Astrocyte of the cerebellum (primary cell): ENCODE results near the gene ZRANB1.

ENCODE experiments used
- DNase-seq: peaks from one replicate; pipeline ENCODE4 v3.0.0-alpha.2; 2011; ENCODE audit warnings: low read depth
- H3K4me3 ChIP-seq: 2 replicates; pipeline ENCODE4 v1.5.1; 2011; ENCODE audit warnings: mild to moderate bottlenecking, low read depth, low read length, moderate library complexity
- in situ Hi-C: cut with HindIII; loops from 2 replicates; pipeline ENCODE4 v1.10.0; 2017; ENCODE audit warnings: low sequenced_read_pairs
- TF ChIP-seq, protein P1 (sequence below): IDR thresholded peaks from 2 replicates; pipeline ENCODE4 v1.5.1; 2012; ENCODE audit warnings: low read length, low read depth, moderate library complexity, mild to moderate bottlenecking; ENCODE audit errors: missing control alignments

Gene ZRANB1

DNA sequence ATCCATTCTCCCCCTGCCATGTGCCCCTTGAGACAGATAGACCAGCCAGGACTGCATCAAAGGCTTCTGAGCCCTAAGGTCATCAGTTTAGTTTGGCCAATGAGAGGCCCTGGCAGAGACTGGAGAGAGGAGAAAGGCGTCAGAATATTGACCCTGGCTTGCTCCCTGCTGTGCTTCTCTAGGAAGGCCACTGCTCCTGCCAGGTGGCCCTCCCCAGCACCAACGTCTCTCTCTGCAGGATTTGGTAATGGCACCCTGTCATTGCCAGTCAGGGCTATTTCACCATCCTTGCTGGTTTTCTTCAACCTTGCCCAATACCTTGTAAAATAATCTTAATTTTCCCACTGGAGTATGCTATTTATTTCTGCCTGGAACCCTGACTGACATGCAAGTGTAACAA lies 38.8 kb upstream of the ZRANB1 start:
- TF ChIP-seq, protein P1, sequence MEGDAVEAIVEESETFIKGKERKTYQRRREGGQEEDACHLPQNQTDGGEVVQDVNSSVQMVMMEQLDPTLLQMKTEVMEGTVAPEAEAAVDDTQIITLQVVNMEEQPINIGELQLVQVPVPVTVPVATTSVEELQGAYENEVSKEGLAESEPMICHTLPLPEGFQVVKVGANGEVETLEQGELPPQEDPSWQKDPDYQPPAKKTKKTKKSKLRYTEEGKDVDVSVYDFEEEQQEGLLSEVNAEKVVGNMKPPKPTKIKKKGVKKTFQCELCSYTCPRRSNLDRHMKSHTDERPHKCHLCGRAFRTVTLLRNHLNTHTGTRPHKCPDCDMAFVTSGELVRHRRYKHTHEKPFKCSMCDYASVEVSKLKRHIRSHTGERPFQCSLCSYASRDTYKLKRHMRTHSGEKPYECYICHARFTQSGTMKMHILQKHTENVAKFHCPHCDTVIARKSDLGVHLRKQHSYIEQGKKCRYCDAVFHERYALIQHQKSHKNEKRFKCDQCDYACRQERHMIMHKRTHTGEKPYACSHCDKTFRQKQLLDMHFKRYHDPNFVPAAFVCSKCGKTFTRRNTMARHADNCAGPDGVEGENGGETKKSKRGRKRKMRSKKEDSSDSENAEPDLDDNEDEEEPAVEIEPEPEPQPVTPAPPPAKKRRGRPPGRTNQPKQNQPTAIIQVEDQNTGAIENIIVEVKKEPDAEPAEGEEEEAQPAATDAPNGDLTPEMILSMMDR = no peak
- in situ Hi-C loops = no loop called here
- H3K4me3 ChIP-seq = no peak overlapping the region
- no peak for DNase-seq

DNA sequence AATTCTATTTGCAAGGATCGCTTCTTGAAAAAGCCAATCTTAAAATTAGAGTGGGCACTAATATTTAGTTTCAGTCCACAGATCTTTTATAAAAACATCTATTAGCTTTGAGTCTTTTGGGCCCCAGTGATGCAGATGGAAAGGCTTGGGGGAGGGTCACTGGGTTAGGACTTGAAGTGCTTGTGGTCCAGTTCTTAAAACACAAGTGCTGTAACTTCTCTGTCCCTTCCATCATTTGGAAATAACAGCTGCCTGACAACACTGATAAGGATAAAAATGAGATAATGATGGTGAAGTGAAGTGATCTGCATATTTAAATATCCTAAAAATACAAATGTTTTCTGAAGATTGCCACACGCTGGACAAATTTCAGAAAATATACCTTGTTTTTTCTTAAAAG lies 37.1 kb upstream of the ZRANB1 start:
- in situ Hi-C loops = no loop called here
- H3K4me3 ChIP-seq = no peak overlapping the region
- TF ChIP-seq, protein P1 = no peak
- DNase-seq = no peak

DNA sequence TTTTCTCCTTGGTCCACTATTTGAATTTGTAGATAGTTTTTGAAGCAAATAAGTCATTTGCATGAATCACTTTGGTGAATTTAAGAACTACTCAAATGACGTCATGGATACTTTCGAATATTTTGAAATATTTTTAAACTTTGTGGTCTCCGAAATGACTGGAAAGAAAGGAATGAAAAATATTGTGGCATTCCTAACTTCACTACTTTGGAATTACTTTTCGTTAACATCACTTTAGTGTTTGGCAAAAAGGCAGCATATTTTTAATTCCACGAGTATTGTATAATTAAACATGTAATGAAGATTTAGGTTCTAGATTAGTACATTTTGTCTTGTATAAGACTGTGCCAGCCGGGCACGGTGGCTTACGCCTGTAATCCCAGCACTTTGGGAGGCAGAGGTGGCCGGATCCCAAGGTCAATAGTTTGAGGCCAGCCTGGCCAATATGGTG lies 35.3 kb upstream of the ZRANB1 start:
- no peak overlapping the region for H3K4me3 ChIP-seq
- TF ChIP-seq, protein P1 = no peak
- peak; percentile 79 for DNase-seq
- in situ Hi-C loops = no loop called here

DNA sequence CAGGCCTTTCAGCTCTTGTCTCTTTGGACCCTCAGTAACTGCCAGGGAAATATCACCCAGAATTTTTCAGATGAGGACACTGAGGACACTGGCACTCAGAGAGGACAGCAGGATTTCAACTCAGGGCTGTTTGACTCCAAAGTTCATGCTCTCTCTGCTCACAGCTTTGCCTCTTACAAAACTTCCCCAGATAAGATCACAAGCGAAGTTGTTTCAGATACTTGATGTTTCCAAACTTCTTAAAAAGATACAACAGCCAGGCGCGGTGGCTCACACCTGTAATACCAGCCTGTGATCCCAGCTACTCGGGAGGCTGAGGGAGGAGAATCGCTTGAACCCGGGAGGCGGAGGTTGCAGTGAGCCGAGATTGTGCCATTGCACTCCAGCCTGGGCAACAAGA lies 32.4 kb upstream of the ZRANB1 start:
- TF ChIP-seq, protein P1 = no peak
- in situ Hi-C loops = no loop called here
- H3K4me3 ChIP-seq = no peak overlapping the region
- no peak for DNase-seq

DNA sequence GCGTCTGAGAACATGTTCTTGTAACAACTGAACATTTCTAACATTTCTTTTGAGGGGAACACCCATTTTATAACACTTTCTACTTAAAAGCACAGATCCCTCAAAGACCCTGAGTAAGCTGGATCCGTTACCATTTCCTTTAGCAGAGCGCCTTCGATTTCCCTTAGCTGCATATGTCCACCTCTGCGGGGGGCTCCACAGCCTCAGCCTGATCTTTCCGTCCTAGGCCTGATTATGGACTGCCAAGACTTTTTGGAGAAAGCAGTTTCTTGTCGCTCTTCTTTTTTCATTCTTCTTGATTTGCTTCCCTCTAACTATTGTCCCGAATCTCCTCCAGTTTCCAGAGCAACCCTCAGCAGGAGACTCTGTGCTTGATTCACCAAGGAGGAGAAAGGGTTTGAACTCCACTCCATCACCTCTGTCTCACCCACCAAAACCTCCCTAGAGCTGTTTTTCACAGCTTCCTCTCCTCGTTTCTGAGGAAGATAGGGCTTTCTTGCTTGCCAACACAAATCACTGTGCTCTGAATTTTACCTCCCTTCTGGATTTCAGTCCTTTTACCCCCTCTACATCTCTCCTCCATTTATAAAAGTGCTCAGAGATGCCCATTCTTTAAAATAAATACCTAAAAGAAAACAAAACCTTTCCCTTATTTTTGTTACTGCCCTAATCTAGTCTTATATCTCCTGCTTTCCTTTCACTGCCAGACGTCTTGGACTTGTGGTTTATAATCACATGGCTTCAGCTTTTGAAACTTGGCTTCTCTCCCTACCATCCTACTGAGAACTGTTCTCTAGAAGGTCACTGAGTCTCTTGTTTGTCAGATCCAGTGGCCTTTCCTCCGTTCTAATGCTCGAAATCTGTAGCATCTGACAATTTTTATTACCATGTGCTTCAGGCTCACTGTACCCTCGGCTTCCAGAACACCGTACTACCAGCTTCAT lies 30.5 kb upstream of the ZRANB1 start:
- peak overlapping the region; percentile 1 for H3K4me3 ChIP-seq
- in situ Hi-C loops = no loop called here
- DNase-seq = peak; percentile 58
- TF ChIP-seq, protein P1 = peak; percentile 19

DNA sequence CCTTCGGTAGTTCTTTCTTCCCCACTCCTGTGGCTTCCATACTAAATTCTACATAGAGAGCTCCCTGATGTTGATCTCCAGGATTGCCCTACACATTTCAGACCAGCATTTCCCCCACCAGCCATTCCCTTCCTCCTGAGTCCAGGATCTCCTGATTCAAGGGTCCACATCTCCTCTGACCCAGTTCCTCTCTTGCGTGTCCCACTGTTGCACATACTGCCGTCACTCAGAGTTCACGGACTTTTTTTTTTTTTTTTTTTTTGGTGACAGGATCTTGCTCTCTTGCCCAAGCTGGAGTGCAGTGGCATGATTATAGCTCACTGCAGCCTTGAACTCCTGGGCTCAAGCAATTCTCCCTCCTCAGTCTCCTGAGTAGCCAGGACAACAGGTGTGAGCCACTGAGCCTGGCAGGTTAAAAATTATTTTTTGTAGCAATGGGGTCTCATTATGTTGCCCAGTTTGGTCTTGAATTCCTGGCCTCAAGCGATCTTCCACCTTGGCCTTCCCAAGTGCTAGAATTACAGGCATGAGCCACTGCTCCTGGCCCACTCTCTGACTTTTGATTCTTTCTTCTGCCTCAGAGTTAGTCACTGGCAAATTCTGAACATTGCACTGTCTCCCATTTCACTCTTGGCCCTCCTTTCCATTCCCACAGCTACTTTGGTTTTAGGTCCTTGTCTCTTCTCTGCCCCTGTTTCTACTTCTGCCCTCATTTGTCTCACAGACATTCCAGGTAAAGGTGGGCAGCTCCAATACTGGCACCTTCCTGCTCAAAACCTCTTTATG lies 29.6 kb upstream of the ZRANB1 start:
- in situ Hi-C loops = no loop called here
- TF ChIP-seq, protein P1 = no peak
- no peak for DNase-seq

More for the DNA sequence above, 29.6 kb upstream of the ZRANB1 start:
- H3K4me3 ChIP-seq = no peak overlapping the region
